GM18861 (cell line): ENCODE data around the gene UGT1A7.
"Not testable (repeated sequence)": the region's sequence is repeated elsewhere in the genome, so short reads cannot be mapped to it uniquely, and the experiment has no call there.

Experiments used
- ATAC-seq: cut with Tn5 transposase; IDR thresholded peaks from one replicate; pipeline ENCODE4 v1.9.1; 2021; ENCODE audit not compliant: unreplicated experiment

The UGT1A7 gene

GRCh38 chr2:233712611-233713261 lies 31.0 kb downstream of the UGT1A7 start, which contains the start of gene UGT1A5:
Gene UGT1A5 (plus strand): TSS chr2:233712907. CDS start chr2:233712992, 85 bp downstream.
- no peak for ATAC-seq

GRCh38 chr2:233713262-233713615 lies 31.5 kb downstream of the UGT1A7 start:
- ATAC-seq, result no peak

- ATAC-seq, result no peak
These were observed 32.4 kb downstream of the UGT1A7 start for GRCh38 chr2:233714121-233714520.

- no peak for ATAC-seq
These were observed 36.9 kb downstream of the UGT1A7 start, which contains the start of gene UGT1A4 for GRCh38 chr2:233718552-233718951. Gene UGT1A4 (plus strand): TSS chr2:233718736. CDS start chr2:233718821, 85 bp downstream.

- no peak for ATAC-seq
These were observed 47.1 kb downstream of the UGT1A7 start, which contains the start of gene UGT1A3 for GRCh38 chr2:233728723-233729301. Gene UGT1A3 (plus strand): TSS chr2:233729042. CDS start chr2:233729127, 85 bp downstream.

- ATAC-seq, result not testable (repeated sequence)
These were observed 55.4 kb downstream of the UGT1A7 start for GRCh38 chr2:233736868-233737653.

- no peak for ATAC-seq
These were observed 59.2 kb downstream of the UGT1A7 start for GRCh38 chr2:233740870-233741269.

- ATAC-seq, result no peak
These were observed 62.0 kb downstream of the UGT1A7 start for GRCh38 chr2:233743464-233744259.

GRCh38 chr2:233745073-233745755 lies 63.5 kb downstream of the UGT1A7 start:
- no peak for ATAC-seq

GRCh38 chr2:233745838-233746237 lies 64.1 kb downstream of the UGT1A7 start:
- ATAC-seq, result not testable (repeated sequence)

GRCh38 chr2:233746475-233747282 lies 65.0 kb downstream of the UGT1A7 start:
- no peak for ATAC-seq

GRCh38 chr2:233747283-233747544 lies 65.5 kb downstream of the UGT1A7 start:
- no peak for ATAC-seq

- ATAC-seq, result not testable (repeated sequence)
These were observed 69.0 kb downstream of the UGT1A7 start for GRCh38 chr2:233750689-233751088.

GRCh38 chr2:233751212-233752009 lies 69.7 kb downstream of the UGT1A7 start:
- ATAC-seq, result not testable (repeated sequence)

- ATAC-seq, result no peak
These were observed 73.3 kb downstream of the UGT1A7 start for GRCh38 chr2:233754872-233755611.

GRCh38 chr2:233756429-233757081 lies 74.9 kb downstream of the UGT1A7 start:
- no peak for ATAC-seq

- ATAC-seq, result no peak
These were observed 76.4 kb downstream of the UGT1A7 start for GRCh38 chr2:233758141-233758540.

GRCh38 chr2:233758849-233759248 lies 77.1 kb downstream of the UGT1A7 start:
- no peak for ATAC-seq
